Measurements from ENCODE around the gene HOATZ.

- no peak for TF ChIP-seq CTCF (IDR thresholded peaks at IDR 0.05; ENCODE audit: insufficient read depth, low read depth, low read length)
- no peak for TF ChIP-seq EZH2 (IDR thresholded peaks at IDR 0.05; ENCODE audit: insufficient read depth, low read length)
Measured at GRCh38 chr11:111575740-111576139, 61.2 kb downstream of the HOATZ start.

Measured in astrocyte (in vitro differentiated cells and primary cell).